IMR-90 (cell line): Measurements from ENCODE around the gene TLCD5.

Experiments
- CHD1 ChIP-seq: IDR thresholded peaks from 2 replicates; pipeline ENCODE4 v1.6.1; 2012; ENCODE audit warnings: low read depth, low read length, improper control_type of control experiment
- CTCF ChIP-seq: conservative IDR thresholded peaks from 2 replicates; pipeline ENCODE4 v1.5.1; 2012; ENCODE audit warnings: mild to moderate bottlenecking, low read depth, low read length, improper control_type of control experiment
- ELK1 ChIP-seq: fragments of 150-350 bp; IDR thresholded peaks from 2 replicates; pipeline ENCODE4 v1.6.1; 2016; ENCODE audit warnings: low read depth, mild to moderate bottlenecking, low read length, moderate library complexity, borderline replicate concordance
- FOS ChIP-seq: fragments of 150-350 bp; IDR thresholded peaks from 2 replicates; pipeline ENCODE4 v1.6.1; 2016; ENCODE audit warnings: low read depth, low read length
- MAFK ChIP-seq: IDR thresholded peaks from 2 replicates; pipeline ENCODE4 v1.6.1; 2012; ENCODE audit warnings: low read depth, low read length, improper control_type of control experiment
- MXI1 ChIP-seq: IDR thresholded peaks from 2 replicates; pipeline ENCODE4 v1.6.1; 2012; ENCODE audit warnings: low read depth, mild to moderate bottlenecking, low read length, moderate library complexity, borderline replicate concordance
- POLR2A ChIP-seq: IDR thresholded peaks from 2 replicates; pipeline ENCODE4 v1.6.1; 2012; ENCODE audit warnings: mild to moderate bottlenecking, low read depth, low read length
- RAD21 ChIP-seq: IDR thresholded peaks from 2 replicates; pipeline ENCODE4 v1.6.1; 2012; ENCODE audit warnings: low read length, improper control_type of control experiment
- SMC3 ChIP-seq: fragments of 150-350 bp; IDR thresholded peaks from 2 replicates; pipeline ENCODE4 v1.6.1; 2016; ENCODE audit warnings: low read depth, mild to moderate bottlenecking, antibody characterized with exemption, low read length, moderate library complexity
- USF2 ChIP-seq: fragments of 150-350 bp; IDR thresholded peaks from 2 replicates; pipeline ENCODE4 v1.6.1; 2017; ENCODE audit warnings: mild to moderate bottlenecking, antibody characterized with exemption, low read length, low read depth

- TF ChIP-seq CTCF (no peak), SMC3 (no peak), POLR2A (no peak; the same call in 1 of the 2 replicates), MXI1 (no peak), FOS (no peak), RAD21 (no peak), MAFK (no peak), ELK1 (no peak), USF2 (no peak), CHD1 (no peak)
These were observed 11.7 kb downstream of the TLCD5 start for GRCh38 chr11:120336641-120337354.
